GM12892 (cell line): ENCODE data around the gene ALDH3B1.
"Not testable (repeated sequence)": the region's sequence is repeated elsewhere in the genome, so short reads cannot be mapped to it uniquely, and the experiment has no call there.

Source experiments
- POLR2A ChIP-seq: IDR thresholded peaks from 2 replicates; pipeline ENCODE4 v1.6.1; 2011; ENCODE audit warnings: low read depth, low read length, control low read depth
- POLR2AphosphoS5 ChIP-seq: IDR thresholded peaks from 2 replicates; pipeline ENCODE4 v1.6.1; 2011; ENCODE audit warnings: low read depth, low read length, control low read depth

GRCh38 chr11:67994387-67994786 lies 15.7 kb upstream of the ALDH3B1 start:
- not testable (repeated sequence) for TF ChIP-seq POLR2AphosphoS5, POLR2A
